GM18511 (cell line): ENCODE data around the gene KISS1R.
"Not testable (repeated sequence)": the region's sequence is repeated elsewhere in the genome, so short reads cannot be mapped to it uniquely, and the experiment has no call there.

Source experiments
- ATAC-seq: cut with Tn5 transposase; IDR thresholded peaks from one replicate; pipeline ENCODE4 v1.9.1; 2021; ENCODE audit warnings: mild to moderate bottlenecking, moderate library complexity; ENCODE audit not compliant: unreplicated experiment

KISS1R gene

GRCh38 chr19:952049-952679, 35.0 kb downstream of the KISS1R start:
- no peak for ATAC-seq

- no peak for ATAC-seq
Observed at GRCh38 chr19:952680-953444, 35.7 kb downstream of the KISS1R start.

GRCh38 chr19:953445-954271, 36.5 kb downstream of the KISS1R start:
- ATAC-seq, result no peak

GRCh38 chr19:954272-954671, 37.1 kb downstream of the KISS1R start:
- ATAC-seq, result no peak

GRCh38 chr19:954672-955494, 37.8 kb downstream of the KISS1R start:
- ATAC-seq, result no peak

- no peak for ATAC-seq
Observed at GRCh38 chr19:955803-956765, 39.0 kb downstream of the KISS1R start.

- no peak for ATAC-seq
Observed at GRCh38 chr19:956766-957440, 39.8 kb downstream of the KISS1R start.

GRCh38 chr19:957578-957977, 40.4 kb downstream of the KISS1R start:
- ATAC-seq, result not testable (repeated sequence)

- no peak for ATAC-seq
Observed at GRCh38 chr19:958967-959855, 42.1 kb downstream of the KISS1R start.

GRCh38 chr19:960020-960419, 42.9 kb downstream of the KISS1R start:
- ATAC-seq, result no peak

- ATAC-seq, result no peak
Observed at GRCh38 chr19:960601-960938, 43.4 kb downstream of the KISS1R start.

GRCh38 chr19:961866-962620, 44.9 kb downstream of the KISS1R start:
- ATAC-seq, result no peak

- ATAC-seq, result no peak
Observed at GRCh38 chr19:962683-963400, 45.7 kb downstream of the KISS1R start.

GRCh38 chr19:963486-963951, 46.4 kb downstream of the KISS1R start:
- no peak for ATAC-seq

GRCh38 chr19:964116-964520, 47.0 kb downstream of the KISS1R start:
- no peak for ATAC-seq

GRCh38 chr19:964761-965694, 47.9 kb downstream of the KISS1R start:
- no peak for ATAC-seq
